ENCODE measurements around the gene MBLAC1. TPM values are rescaled to one million over a fixed set of nuclear protein-coding genes. Genes with fewer than 3 reads are reported as not detected.

The MBLAC1 gene
- total and polyA plus RNA-seq, 9 of the 15 experiments (the other 6 are each of a cell fraction or from before 2014, with no cell fraction given): 0.03 to 3.1 (median 0.52) TPM

DNA sequence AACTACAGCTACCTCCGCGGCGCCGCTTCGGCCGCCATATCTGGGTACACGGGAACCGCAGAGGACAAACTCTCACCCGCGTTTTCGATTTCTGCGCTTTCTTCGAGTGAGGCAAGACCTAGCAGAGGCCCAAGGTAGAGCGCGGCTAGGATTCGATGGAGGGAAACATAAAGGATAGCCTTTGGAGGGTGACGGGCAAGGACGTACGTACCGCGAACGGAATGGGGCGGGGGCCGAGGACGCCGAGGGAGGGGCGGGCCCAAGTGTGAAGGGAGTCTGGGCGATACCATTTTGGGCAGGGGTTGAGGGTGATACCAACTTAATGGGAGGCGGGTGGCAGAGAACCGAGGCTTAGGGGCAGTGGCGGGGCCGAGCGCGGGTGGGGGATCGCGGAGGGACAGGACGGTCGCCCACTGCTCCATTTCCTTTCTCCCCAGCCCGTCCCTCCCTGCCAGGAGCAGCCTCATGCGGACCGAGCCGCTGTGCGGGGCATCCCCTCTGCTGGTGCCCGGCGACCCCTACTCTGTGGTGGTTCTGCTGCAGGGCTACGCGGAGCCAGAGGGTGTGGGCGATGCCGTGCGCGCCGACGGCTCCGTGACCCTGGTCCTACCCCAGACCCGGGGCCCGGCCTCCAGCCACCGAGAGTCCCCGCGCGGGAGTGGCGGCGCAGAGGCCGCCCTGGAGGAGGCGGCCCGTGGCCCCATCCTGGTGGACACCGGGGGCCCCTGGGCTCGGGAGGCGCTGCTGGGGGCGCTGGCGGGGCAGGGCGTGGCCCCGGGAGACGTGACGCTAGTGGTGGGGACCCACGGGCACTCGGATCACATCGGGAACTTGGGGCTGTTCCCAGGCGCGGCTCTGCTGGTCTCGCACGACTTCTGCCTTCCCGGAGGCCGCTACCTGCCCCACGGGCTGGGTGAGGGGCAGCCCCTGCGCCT is at the start of gene MBLAC1 (continued):
- TF ChIP-seq SRF (CRISPR knock-in tag; IDR thresholded peaks at IDR 0.05): peak in 1 of 2 experiments; percentile 71; a peak in 1 of 4 replicates
- TF ChIP-seq SAFB2 (IDR thresholded peaks at IDR 0.05; ENCODE audit: borderline replicate concordance, low read depth, low read length, severe bottlenecking): no peak
- TF ChIP-seq ZBED1 (IDR thresholded peaks at IDR 0.05): 0 out of 2 replicates have a peak, but pooled peaks have one; percentile 2
- no peak for TF ChIP-seq ZKSCAN3 (CRISPR knock-in tag; IDR thresholded peaks at IDR 0.05)
- TF ChIP-seq, protein P1, sequence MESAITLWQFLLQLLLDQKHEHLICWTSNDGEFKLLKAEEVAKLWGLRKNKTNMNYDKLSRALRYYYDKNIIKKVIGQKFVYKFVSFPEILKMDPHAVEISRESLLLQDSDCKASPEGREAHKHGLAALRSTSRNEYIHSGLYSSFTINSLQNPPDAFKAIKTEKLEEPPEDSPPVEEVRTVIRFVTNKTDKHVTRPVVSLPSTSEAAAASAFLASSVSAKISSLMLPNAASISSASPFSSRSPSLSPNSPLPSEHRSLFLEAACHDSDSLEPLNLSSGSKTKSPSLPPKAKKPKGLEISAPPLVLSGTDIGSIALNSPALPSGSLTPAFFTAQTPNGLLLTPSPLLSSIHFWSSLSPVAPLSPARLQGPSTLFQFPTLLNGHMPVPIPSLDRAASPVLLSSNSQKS (CRISPR knock-in tag; IDR thresholded peaks at IDR 0.05): no peak
- TF ChIP-seq PCBP1 (IDR thresholded peaks at IDR 0.05; ENCODE audit: low read depth, low read length, poor library complexity, severe bottlenecking): peak; percentile 49
- no peak for TF ChIP-seq ZBTB43 (CRISPR knock-in tag; IDR thresholded peaks at IDR 0.05)
- no peak for TF ChIP-seq PRPF4 (IDR thresholded peaks at IDR 0.05; ENCODE audit: insufficient read depth, low read depth, low read length, poor library complexity, severe bottlenecking)
- TF ChIP-seq STAG1 (CRISPR knock-in tag; IDR thresholded peaks at IDR 0.05; ENCODE audit: borderline replicate concordance): no peak
- no peak for TF ChIP-seq PTBP1 (IDR thresholded peaks at IDR 0.05; ENCODE audit: low read depth, low read length)
- TF ChIP-seq ESRRB (CRISPR knock-in tag; IDR thresholded peaks at IDR 0.05; ENCODE audit: borderline replicate concordance): no peak
- TF ChIP-seq HDAC1 (IDR thresholded peaks at IDR 0.05): peak in 1 of 2 experiments; percentile 19; a peak in 1 of 4 replicates
- no peak for TF ChIP-seq RHOXF2B (CRISPR knock-in tag; conservative IDR thresholded peaks at IDR 0.05)
- TF ChIP-seq NFXL1 (CRISPR knock-in tag; IDR thresholded peaks at IDR 0.05): no peak
- TF ChIP-seq, protein P2, sequence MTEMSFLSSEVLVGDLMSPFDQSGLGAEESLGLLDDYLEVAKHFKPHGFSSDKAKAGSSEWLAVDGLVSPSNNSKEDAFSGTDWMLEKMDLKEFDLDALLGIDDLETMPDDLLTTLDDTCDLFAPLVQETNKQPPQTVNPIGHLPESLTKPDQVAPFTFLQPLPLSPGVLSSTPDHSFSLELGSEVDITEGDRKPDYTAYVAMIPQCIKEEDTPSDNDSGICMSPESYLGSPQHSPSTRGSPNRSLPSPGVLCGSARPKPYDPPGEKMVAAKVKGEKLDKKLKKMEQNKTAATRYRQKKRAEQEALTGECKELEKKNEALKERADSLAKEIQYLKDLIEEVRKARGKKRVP (CRISPR knock-in tag; IDR thresholded peaks at IDR 0.05): no peak
- TF ChIP-seq ZNF253 (CRISPR knock-in tag; conservative IDR thresholded peaks at IDR 0.05): no peak
- no peak for TF ChIP-seq SETDB1 (IDR thresholded peaks at IDR 0.05; ENCODE audit: low read length)
- TF ChIP-seq TRIM28 (IDR thresholded peaks at IDR 0.05): no peak
- no peak for TF ChIP-seq WHSC1 (IDR thresholded peaks at IDR 0.05; ENCODE audit: low read length)
- TF ChIP-seq, protein P3, sequence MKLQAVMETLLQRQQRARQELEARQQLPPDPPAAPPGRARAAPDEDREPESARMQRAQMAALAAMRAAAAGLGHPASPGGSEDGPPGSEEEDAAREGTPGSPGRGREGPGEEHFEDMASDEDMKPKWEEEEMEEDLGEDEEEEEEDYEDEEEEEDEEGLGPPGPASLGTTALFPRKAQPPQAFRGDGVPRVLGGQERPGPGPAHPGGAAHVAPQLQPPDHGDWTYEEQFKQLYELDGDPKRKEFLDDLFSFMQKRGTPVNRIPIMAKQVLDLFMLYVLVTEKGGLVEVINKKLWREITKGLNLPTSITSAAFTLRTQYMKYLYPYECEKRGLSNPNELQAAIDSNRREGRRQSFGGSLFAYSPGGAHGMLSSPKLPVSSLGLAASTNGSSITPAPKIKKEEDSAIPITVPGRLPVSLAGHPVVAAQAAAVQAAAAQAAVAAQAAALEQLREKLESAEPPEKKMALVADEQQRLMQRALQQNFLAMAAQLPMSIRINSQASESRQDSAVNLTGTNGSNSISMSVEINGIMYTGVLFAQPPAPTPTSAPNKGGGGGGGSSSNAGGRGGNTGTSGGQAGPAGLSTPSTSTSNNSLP (IDR thresholded peaks at IDR 0.05; ENCODE audit: borderline replicate concordance, low read depth, low read length): peak; percentile 7; the same call in 1 of the 2 replicates
- TF ChIP-seq SIN3B (IDR thresholded peaks at IDR 0.05; ENCODE audit: low read depth): no peak
- TF ChIP-seq PTTG1 (tag; IDR thresholded peaks at IDR 0.05; ENCODE audit: low read depth): no peak
- peak; percentile 65 for TF ChIP-seq RB1 (IDR thresholded peaks at IDR 0.05; ENCODE audit: low read depth)
